Esophagus muscularis mucosa (tissue), 4 donors: ENCODE data around the gene ARMH2. TPM values are rescaled to one million over a fixed set of nuclear protein-coding genes. Genes with fewer than 3 reads are reported as not detected.
"Not testable (repeated sequence)": the region's sequence is repeated elsewhere in the genome, so short reads cannot be mapped to it uniquely, and the experiment has no call there.

ENCODE experiments used
- DNase-seq: peaks from one replicate; pipeline ENCODE4 v3.0.0-alpha.2; 2017; ENCODE audit errors: extremely low spot score
- H3K27ac ChIP-seq, 4 donors: fragments of 200-600 bp; sonication (generic); replicated peaks in 1 of 4; 1 replicate in 3 of 4; 2 replicates in 1 of 4; pipeline ENCODE4 v1.5.1; 2016 to 2019; ENCODE audit warnings: mild to moderate bottlenecking in 1 of 4
- H3K27me3 ChIP-seq, 4 donors: fragments of 200-600 bp; sonication (generic); one replicate each; pipeline versions ENCODE4 v1.5.1 to v1.6.0; 2016 to 2019
- H3K36me3 ChIP-seq, 4 donors: fragments of 200-600 bp; sonication (generic); one replicate each; pipeline ENCODE4 v1.5.1; 2016 to 2019
- H3K4me1 ChIP-seq, 4 donors: fragments of 200-600 bp; sonication (generic); one replicate each; pipeline ENCODE4 v1.5.1; 2016 to 2019
- H3K4me3 ChIP-seq, 4 donors: fragments of 200-600 bp; sonication (generic); 1 replicate in 2 of 4; 2 replicates in 2 of 4; pipeline ENCODE4 v1.5.1; 2016 to 2019; ENCODE audit warnings: mild to moderate bottlenecking in 4 of 4, moderate library complexity in 1 of 4
- H3K9me3 ChIP-seq, 4 donors: fragments of 200-600 bp; sonication (generic); 1 replicate in 3 of 4; 2 replicates in 1 of 4; pipeline ENCODE4 v1.5.1; 2016 to 2019
- EP300 ChIP-seq: sonication (generic); formaldehyde crosslinking; IDR thresholded peaks from one replicate; pipeline ENCODE4 v1.6.1; 2017; ENCODE audit warnings: antibody characterized with exemption
- POLR2A ChIP-seq: fragments of 450-650 bp; IDR thresholded peaks from one replicate; pipeline ENCODE4 v1.6.1; 2017; ENCODE audit warnings: antibody characterized with exemption, moderate library complexity, mild to moderate bottlenecking, low read depth
- POLR2AphosphoS5 ChIP-seq, 2 donors: sonication (generic); formaldehyde crosslinking; IDR thresholded peaks; one replicate each; pipeline ENCODE4 v1.6.1; 2017; ENCODE audit warnings: antibody characterized with exemption in 2 of 2
- WGBS: methylation state at CpG from one replicate; pipeline ENCODE4 v1.1.5; 2018; 5-methylcytosine and 5-hydroxymethylcytosine counted together
- intact Hi-C: fragments of 100-400 bp; cut with DNase I; formaldehyde crosslinking; loops from one replicate; pipeline ENCODE4 v1.15.1; 2023
- total RNA-seq, 4 donors: library from RNA; depleted of rRNA; stranded (reverse); fragments of >200 nt; gene quantifications; one replicate each; pipeline versions ENCODE4 v1.1.0 to v1.2.1, GENCODE V29; 2016
- TF ChIP-seq, protein P1 (sequence below), 3 experiments: fragments of 200-600 bp in 2 of 3; fragments of 450-650 bp in 1 of 3; sonication (generic) in 2 of 3; IDR thresholded peaks; one replicate each; pipeline ENCODE4 v1.5.1; 2017 to 2019; ENCODE audit warnings: antibody characterized with exemption in 3 of 3, mild to moderate bottlenecking in 2 of 3, moderate library complexity in 1 of 3

Gene ARMH2
- total RNA-seq, 4 donors from 2014 or later, result not detected

DNA sequence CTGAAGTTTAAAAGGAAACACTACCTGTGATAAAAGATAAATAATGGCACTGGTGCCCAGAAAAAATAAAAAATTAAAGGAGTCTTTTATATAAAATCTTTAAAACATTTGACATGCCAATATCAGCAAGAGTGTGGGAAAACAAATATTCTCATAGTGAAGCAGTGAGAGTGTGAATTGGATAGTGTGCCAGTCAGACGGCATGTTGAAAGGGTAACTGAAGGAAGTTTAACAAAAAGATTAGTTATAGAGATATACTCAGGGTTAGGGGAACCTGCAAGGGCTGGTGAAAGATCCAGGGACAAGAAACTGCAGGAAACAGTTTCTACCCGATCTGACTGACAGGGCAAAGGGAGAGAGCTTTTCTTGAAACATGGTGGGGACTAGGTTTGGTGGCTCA, 46.2 kb downstream of the ARMH2 start:
- no peaks in the 10 kb centered on the region for H3K36me3 ChIP-seq
- 72% methylated on average over 2 of the region's 2 CpGs for WGBS
- peak; percentile 29 for DNase-seq
- no peaks in the 10 kb centered on the region for H3K27me3 ChIP-seq
- H3K4me1 ChIP-seq, result no peaks in the 10 kb centered on the region
- no peak for TF ChIP-seq POLR2A
- no peak for TF ChIP-seq POLR2AphosphoS5 (IDR thresholded peaks at IDR 0.05)
- no peak for TF ChIP-seq EP300
- TF ChIP-seq, protein P1, sequence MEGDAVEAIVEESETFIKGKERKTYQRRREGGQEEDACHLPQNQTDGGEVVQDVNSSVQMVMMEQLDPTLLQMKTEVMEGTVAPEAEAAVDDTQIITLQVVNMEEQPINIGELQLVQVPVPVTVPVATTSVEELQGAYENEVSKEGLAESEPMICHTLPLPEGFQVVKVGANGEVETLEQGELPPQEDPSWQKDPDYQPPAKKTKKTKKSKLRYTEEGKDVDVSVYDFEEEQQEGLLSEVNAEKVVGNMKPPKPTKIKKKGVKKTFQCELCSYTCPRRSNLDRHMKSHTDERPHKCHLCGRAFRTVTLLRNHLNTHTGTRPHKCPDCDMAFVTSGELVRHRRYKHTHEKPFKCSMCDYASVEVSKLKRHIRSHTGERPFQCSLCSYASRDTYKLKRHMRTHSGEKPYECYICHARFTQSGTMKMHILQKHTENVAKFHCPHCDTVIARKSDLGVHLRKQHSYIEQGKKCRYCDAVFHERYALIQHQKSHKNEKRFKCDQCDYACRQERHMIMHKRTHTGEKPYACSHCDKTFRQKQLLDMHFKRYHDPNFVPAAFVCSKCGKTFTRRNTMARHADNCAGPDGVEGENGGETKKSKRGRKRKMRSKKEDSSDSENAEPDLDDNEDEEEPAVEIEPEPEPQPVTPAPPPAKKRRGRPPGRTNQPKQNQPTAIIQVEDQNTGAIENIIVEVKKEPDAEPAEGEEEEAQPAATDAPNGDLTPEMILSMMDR (IDR thresholded peaks at IDR 0.05), result no peak
- intact Hi-C loops, result no loop called here
- H3K9me3 ChIP-seq, result no peaks in the 10 kb centered on the region
- no peak overlapping the region for H3K27ac ChIP-seq
- no peak overlapping the region for H3K4me3 ChIP-seq

DNA sequence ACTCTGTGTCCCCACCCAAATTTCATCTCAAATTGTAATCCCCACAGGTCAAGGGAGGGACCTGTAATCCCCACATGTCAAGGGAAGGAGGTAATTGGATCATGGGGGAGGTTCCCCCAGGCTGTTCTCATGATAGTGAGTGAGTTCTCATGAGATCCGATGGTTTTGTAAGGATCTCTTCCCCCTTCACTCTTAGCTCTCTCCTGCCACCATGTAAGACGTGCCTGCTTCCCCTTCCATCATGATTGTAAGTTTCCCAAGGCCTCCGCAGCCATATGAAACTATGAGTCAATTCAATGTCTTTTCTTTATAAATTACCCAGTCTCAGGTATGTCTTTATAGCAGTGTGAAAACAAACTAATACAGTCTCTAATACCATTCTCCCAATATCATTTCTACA, 47.8 kb downstream of the ARMH2 start:
- H3K36me3 ChIP-seq, H3K27me3 ChIP-seq, DNase-seq, H3K4me3 ChIP-seq, intact Hi-C loops, H3K4me1 ChIP-seq, H3K27ac ChIP-seq, H3K9me3 ChIP-seq: not testable (repeated sequence)
- WGBS, result 70% methylated on average over 3 of the region's 3 CpGs

DNA sequence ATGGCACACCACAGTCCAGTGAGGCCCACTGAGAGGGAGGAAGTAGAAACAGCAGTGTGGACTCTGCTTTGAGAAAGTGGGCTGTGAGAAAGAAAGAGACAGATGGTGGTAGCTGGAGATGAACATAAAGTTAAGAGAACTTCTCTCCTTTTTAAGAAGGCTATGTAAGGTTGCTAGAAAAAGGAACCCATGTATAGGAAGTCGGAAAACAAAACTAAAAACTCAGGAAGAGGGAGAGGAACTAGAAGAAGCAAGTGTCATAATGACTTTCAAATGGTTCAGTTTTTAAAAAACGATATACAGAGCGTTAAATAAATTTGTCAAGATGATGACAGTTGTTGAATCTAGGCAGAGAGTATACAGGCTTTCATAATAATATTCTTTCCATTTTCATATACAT, 49.4 kb downstream of the ARMH2 start:
- 61% methylated on average over 3 of the region's 3 CpGs for WGBS
- TF ChIP-seq, protein P1 (IDR thresholded peaks at IDR 0.05), result no peak
- TF ChIP-seq EP300 (no peak), POLR2A (no peak), POLR2AphosphoS5 (IDR thresholded peaks at IDR 0.05) (no peak)
- no peak for DNase-seq
- no peaks in the 10 kb centered on the region for H3K27me3 ChIP-seq
- H3K4me3 ChIP-seq, result no peak overlapping the region
- no peaks in the 10 kb centered on the region for H3K4me1 ChIP-seq
- no peak overlapping the region for H3K27ac ChIP-seq
- intact Hi-C loops, result no loop called here
- H3K9me3 ChIP-seq, result no peaks in the 10 kb centered on the region
- H3K36me3 ChIP-seq, result no peaks in the 10 kb centered on the region

Other genes with a start within 250 kb of the ARMH2 start
- gene KIAA0319, start 152.7 kb downstream of the ARMH2 start, total RNA-seq, result under 1 TPM; under 0.01 to 0.33 (median 0.15) TPM
- gene TDP2, start 132.0 kb downstream of the ARMH2 start, total RNA-seq, result 10 to 100 TPM; 25.2 to 44.4 (median 37.6) TPM
- 1 to 10 TPM; 5.8 to 9.4 (median 7.2) TPM for gene ACOT13, start 131.8 kb downstream of the ARMH2 start, total RNA-seq
- gene C6orf62, start 79.8 kb downstream of the ARMH2 start, total RNA-seq, result 10 to 100 TPM; 30.7 to 50.5 (median 40.9) TPM
- 1 to 10 TPM; 4.1 to 8.0 (median 5.4) TPM for gene GMNN, start 24.0 kb downstream of the ARMH2 start, total RNA-seq
- gene RIPOR2, start 137.0 kb upstream of the ARMH2 start, total RNA-seq, result 10 to 100 TPM in 1 of 4 donors, 1 to 10 TPM in 3; 2.6 to 14.4 (median 5.1) TPM